SK-N-SH treated with all-trans-retinoic acid at 6 μM for 48 hours (cell line): ENCODE results near the gene KIAA1671.
A peak's percentile ranks its signal among the peaks of the same experiment; 100 is the strongest.
"Not testable (repeated sequence)": the region's sequence is repeated elsewhere in the genome, so short reads cannot be mapped to it uniquely, and the experiment has no call there.

Experiments
- ATAC-seq: fragments of 200-7000 bp; cut with Tn5 transposase; 3 replicates; pipeline ENCODE4 v1.9.1; 2020; ENCODE audit warnings: mild to moderate bottlenecking, moderate library complexity
- ARNTL ChIP-seq: fragments of 450-650 bp; formaldehyde crosslinking; IDR thresholded peaks from 2 replicates; pipeline ENCODE4 v1.5.0; 2020; ENCODE audit warnings: low read depth, mild to moderate bottlenecking, moderate library complexity, borderline replicate concordance
- BACH2 ChIP-seq: fragments of 250-450 bp; sonication (Bioruptor Pico); IDR thresholded peaks from 2 replicates; pipeline ENCODE4 v1.9.0; 2021; ENCODE audit warnings: mild to moderate bottlenecking, borderline replicate concordance
- CSDC2 ChIP-seq: fragments of 250-450 bp; sonication (Bioruptor Pico); IDR thresholded peaks from 2 replicates; pipeline ENCODE4 v1.5.0; 2020; ENCODE audit warnings: mild to moderate bottlenecking, moderate library complexity
- ESRRG ChIP-seq: fragments of 250-450 bp; sonication (Bioruptor Pico); IDR thresholded peaks from 2 replicates; pipeline ENCODE4 v1.6.1; 2021; ENCODE audit warnings: mild to moderate bottlenecking
- GLIS3 ChIP-seq: fragments of 250-450 bp; sonication (Bioruptor Pico); IDR thresholded peaks from 2 replicates; pipeline ENCODE4 v1.5.0; 2020; ENCODE audit warnings: mild to moderate bottlenecking, moderate library complexity
- ISL1 ChIP-seq: fragments of 250-450 bp; sonication (Bioruptor Pico); IDR thresholded peaks from 2 replicates; pipeline ENCODE4 v2.1.2; 2022; ENCODE audit warnings: mild to moderate bottlenecking, moderate library complexity
- OSR1 ChIP-seq: fragments of 250-450 bp; sonication (Bioruptor Pico); IDR thresholded peaks from 2 replicates; pipeline ENCODE4 v1.8.0; 2022; ENCODE audit warnings: moderate library complexity, mild to moderate bottlenecking, inconsistent platforms
- PPARA ChIP-seq: fragments of 250-450 bp; sonication (Bioruptor Pico); IDR thresholded peaks from 2 replicates; pipeline ENCODE4 v1.5.0; 2020; ENCODE audit warnings: mild to moderate bottlenecking, borderline replicate concordance
- RARB ChIP-seq: fragments of 250-450 bp; sonication (Bioruptor Pico); IDR thresholded peaks from 2 replicates; pipeline ENCODE4 v1.8.0; 2021; ENCODE audit warnings: mild to moderate bottlenecking, moderate library complexity
- SNAI2 ChIP-seq: fragments of 250-450 bp; sonication (Bioruptor Pico); IDR thresholded peaks from 2 replicates; pipeline ENCODE4 v1.5.0; 2020; ENCODE audit warnings: mild to moderate bottlenecking, moderate library complexity
- TOX ChIP-seq: fragments of 250-450 bp; sonication (Bioruptor Pico); IDR thresholded peaks from 2 replicates; pipeline ENCODE4 v1.8.0; 2021; ENCODE audit warnings: mild to moderate bottlenecking, moderate library complexity, borderline replicate concordance
- ZC3H10 ChIP-seq: fragments of 250-450 bp; sonication (Bioruptor Pico); IDR thresholded peaks from 2 replicates; pipeline ENCODE4 v1.5.1; 2021; ENCODE audit warnings: mild to moderate bottlenecking, moderate library complexity
- ZFP3 ChIP-seq: fragments of 250-450 bp; sonication (Bioruptor Pico); IDR thresholded peaks from 2 replicates; pipeline ENCODE4 v1.5.0; 2020; ENCODE audit warnings: mild to moderate bottlenecking, moderate library complexity
- ZFP30 ChIP-seq: fragments of 450-650 bp; formaldehyde crosslinking; IDR thresholded peaks from 2 replicates; pipeline ENCODE4 v1.5.0; 2022; ENCODE audit warnings: mild to moderate bottlenecking, moderate library complexity
- ZNF565 ChIP-seq: fragments of 450-650 bp; formaldehyde crosslinking; conservative IDR thresholded peaks from 2 replicates; pipeline ENCODE4 v1.5.0; 2020; ENCODE audit warnings: low read depth, mild to moderate bottlenecking, moderate library complexity
- ZNF70 ChIP-seq: fragments of 450-650 bp; formaldehyde crosslinking; IDR thresholded peaks from 2 replicates; pipeline ENCODE4 v1.5.0; 2020; ENCODE audit warnings: mild to moderate bottlenecking, moderate library complexity
- ZNF8 ChIP-seq: fragments of 450-650 bp; formaldehyde crosslinking; IDR thresholded peaks from 2 replicates; pipeline ENCODE4 v1.5.0; 2020; ENCODE audit warnings: mild to moderate bottlenecking, moderate library complexity
- TF ChIP-seq, protein P1 (sequence below): fragments of 250-450 bp; sonication (Bioruptor Pico); IDR thresholded peaks from 2 replicates; pipeline ENCODE4 v1.5.0; 2020; ENCODE audit warnings: mild to moderate bottlenecking, moderate library complexity
- TF ChIP-seq, protein P2 (sequence below): fragments of 250-450 bp; sonication (Bioruptor Pico); IDR thresholded peaks from 2 replicates; pipeline ENCODE4 v1.8.0; 2021; ENCODE audit warnings: low read depth, mild to moderate bottlenecking, moderate library complexity, borderline replicate concordance
- TF ChIP-seq, protein P3 (sequence below): fragments of 250-450 bp; sonication (Bioruptor Pico); IDR thresholded peaks from 2 replicates; pipeline ENCODE4 v1.5.1; 2020; ENCODE audit warnings: low read depth, mild to moderate bottlenecking, moderate library complexity
- TF ChIP-seq, protein P4 (sequence below): fragments of 250-450 bp; sonication (Bioruptor Pico); IDR thresholded peaks from 2 replicates; pipeline ENCODE4 v1.8.0; 2020; ENCODE audit warnings: mild to moderate bottlenecking, moderate library complexity, borderline replicate concordance

Gene KIAA1671

DNA sequence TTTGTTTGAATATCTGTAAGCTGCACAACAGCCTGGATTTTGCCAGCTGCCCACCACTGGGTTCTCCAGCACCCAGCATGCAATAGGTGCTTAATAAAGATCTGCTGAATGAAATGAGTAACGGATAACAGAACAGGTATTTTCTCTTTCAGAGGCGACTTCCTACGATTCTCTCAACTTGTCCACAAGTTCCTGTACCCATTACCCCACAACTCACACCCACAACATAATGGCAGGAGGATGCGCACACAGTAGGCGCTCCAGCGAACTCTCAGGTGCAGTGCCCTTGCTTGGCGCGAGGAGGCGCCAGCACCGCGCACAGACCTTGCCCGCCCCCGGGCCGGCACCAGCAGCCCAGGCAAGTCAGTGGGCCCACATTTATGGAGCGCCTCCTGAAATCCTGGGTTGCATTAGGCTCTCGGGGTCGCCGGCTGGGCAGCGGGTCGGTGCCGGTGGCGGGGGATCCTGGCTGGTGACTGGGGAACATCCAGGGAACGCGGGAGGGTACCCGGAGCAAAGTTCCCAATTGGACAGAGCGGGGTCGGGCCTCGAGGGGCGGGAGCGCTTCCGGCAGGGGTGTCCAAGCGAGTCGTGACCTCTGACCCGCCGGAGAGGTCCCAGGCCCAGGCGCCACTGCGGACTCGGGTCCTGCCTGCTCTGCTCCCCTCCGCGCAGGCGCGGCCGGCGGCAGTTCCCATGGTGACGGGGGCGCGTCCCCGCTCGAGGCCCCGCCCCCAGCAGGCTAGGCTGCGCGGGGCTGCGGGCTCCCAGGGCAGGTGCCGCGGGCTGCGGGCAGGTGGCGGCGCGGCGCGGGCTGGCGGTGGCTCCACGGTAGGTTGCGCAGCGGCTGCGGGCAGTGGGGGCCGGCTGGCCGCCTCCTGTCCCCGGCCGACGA, at the start of gene KIAA1671:
KIAA1671 (plus strand) TSS at position 775 of the 895 bp plus-strand sequence. CDS start 75,284 bp downstream, outside the sequence.
- ATAC-seq: peak; percentile 87
- TF ChIP-seq SNAI2 (CRISPR knock-in tag) (peak; percentile 69; the same call in 1 of the 2 replicates), BACH2 (CRISPR knock-in tag) (no peak), OSR1 (no peak)
- TF ChIP-seq, protein P1, sequence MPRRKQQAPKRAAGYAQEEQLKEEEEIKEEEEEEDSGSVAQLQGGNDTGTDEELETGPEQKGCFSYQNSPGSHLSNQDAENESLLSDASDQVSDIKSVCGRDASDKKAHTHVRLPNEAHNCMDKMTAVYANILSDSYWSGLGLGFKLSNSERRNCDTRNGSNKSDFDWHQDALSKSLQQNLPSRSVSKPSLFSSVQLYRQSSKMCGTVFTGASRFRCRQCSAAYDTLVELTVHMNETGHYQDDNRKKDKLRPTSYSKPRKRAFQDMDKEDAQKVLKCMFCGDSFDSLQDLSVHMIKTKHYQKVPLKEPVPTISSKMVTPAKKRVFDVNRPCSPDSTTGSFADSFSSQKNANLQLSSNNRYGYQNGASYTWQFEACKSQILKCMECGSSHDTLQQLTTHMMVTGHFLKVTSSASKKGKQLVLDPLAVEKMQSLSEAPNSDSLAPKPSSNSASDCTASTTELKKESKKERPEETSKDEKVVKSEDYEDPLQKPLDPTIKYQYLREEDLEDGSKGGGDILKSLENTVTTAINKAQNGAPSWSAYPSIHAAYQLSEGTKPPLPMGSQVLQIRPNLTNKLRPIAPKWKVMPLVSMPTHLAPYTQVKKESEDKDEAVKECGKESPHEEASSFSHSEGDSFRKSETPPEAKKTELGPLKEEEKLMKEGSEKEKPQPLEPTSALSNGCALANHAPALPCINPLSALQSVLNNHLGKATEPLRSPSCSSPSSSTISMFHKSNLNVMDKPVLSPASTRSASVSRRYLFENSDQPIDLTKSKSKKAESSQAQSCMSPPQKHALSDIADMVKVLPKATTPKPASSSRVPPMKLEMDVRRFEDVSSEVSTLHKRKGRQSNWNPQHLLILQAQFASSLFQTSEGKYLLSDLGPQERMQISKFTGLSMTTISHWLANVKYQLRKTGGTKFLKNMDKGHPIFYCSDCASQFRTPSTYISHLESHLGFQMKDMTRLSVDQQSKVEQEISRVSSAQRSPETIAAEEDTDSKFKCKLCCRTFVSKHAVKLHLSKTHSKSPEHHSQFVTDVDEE (CRISPR knock-in tag): no peak

DNA sequence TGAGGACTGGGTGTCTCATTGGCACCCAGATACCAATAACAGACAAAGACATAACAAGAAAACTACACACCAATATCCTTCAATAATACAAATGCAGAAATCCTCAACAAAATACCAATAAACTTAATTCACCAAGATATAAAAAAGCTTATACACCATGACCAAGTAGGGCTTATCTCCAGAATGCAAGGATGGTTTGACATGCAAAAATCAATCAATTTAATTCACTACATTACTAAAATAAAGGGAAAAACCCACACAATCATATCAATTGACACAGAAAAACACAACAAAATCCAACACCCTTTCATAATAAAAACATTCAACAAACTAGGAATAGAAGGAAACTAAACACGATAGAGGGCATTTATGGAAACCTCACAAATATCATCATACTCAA, 46.6 kb upstream of the KIAA1671 start:
- ATAC-seq: no peak
- no peak for TF ChIP-seq ZNF70
- no peak for TF ChIP-seq RARB
- TF ChIP-seq ARNTL (CRISPR knock-in tag): no peak
- TF ChIP-seq GLIS3 (CRISPR knock-in tag): no peak
- no peak for TF ChIP-seq ZC3H10
- TF ChIP-seq ZNF8 (CRISPR knock-in tag): no peak
- TF ChIP-seq ZFP3 (CRISPR knock-in tag): no peak
- no peak for TF ChIP-seq TOX (CRISPR knock-in tag)
- TF ChIP-seq ZFP30: no peak
- TF ChIP-seq, protein P2, sequence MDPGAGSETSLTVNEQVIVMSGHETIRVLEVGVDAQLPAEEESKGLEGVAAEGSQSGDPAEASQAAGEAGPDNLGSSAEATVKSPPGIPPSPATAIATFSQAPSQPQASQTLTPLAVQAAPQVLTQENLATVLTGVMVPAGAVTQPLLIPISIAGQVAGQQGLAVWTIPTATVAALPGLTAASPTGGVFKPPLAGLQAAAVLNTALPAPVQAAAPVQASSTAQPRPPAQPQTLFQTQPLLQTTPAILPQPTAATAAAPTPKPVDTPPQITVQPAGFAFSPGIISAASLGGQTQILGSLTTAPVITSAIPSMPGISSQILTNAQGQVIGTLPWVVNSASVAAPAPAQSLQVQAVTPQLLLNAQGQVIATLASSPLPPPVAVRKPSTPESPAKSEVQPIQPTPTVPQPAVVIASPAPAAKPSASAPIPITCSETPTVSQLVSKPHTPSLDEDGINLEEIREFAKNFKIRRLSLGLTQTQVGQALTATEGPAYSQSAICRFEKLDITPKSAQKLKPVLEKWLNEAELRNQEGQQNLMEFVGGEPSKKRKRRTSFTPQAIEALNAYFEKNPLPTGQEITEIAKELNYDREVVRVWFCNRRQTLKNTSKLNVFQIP: no peak
- TF ChIP-seq SNAI2 (CRISPR knock-in tag): no peak
- no peak for TF ChIP-seq ESRRG (CRISPR knock-in tag)
- no peak for TF ChIP-seq OSR1
- no peak for TF ChIP-seq ZNF565 (CRISPR knock-in tag)
- TF ChIP-seq CSDC2: no peak

DNA sequence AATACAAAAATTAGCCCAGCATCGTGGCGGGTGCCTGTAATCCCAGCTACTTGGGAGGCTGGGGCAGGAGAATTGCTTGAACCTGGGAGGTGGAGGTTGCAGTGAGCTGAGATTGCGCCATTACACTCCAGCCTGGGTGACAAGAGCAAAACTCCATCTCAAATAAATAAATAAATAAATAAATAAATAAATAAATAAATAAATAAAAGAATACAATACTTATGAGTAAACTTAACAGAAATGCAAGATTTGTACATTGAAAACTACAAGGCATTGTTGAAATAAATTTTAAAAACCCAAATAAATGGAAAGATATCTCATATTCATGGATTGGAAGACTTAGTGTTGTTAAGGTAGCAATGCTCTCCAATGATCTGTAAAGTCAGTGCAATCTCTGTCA, 45.4 kb upstream of the KIAA1671 start:
- not testable (repeated sequence) for ATAC-seq

DNA sequence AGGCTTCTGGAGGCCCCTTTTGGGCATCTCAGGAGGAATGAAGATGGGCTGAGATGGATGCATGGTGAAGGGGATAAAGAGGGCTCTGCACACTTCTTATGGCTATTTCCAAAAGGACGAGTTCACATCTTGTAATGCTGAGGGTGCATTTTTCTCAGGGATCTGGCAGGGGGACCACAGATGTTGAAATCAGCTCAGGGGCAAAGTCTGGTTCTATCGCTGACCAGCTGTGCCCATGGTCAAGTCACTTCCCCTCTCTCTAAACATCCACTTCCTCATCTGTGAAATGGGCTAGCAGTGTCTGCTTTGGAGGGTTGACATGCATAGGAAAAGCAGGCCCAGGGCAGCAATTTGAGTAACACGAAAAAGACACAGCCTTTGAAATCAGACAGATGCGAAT, 32.5 kb upstream of the KIAA1671 start:
- TF ChIP-seq, protein P2: no peak
- no peak for TF ChIP-seq ZNF70
- no peak for TF ChIP-seq ESRRG (CRISPR knock-in tag)
- TF ChIP-seq ZFP3 (CRISPR knock-in tag): no peak
- TF ChIP-seq, protein P3, sequence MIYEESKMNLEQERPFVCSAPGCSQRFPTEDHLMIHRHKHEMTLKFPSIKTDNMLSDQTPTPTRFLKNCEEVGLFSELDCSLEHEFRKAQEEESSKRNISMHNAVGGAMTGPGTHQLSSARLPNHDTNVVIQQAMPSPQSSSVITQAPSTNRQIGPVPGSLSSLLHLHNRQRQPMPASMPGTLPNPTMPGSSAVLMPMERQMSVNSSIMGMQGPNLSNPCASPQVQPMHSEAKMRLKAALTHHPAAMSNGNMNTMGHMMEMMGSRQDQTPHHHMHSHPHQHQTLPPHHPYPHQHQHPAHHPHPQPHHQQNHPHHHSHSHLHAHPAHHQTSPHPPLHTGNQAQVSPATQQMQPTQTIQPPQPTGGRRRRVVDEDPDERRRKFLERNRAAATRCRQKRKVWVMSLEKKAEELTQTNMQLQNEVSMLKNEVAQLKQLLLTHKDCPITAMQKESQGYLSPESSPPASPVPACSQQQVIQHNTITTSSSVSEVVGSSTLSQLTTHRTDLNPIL: no peak
- TF ChIP-seq OSR1: no peak
- TF ChIP-seq, protein P4, sequence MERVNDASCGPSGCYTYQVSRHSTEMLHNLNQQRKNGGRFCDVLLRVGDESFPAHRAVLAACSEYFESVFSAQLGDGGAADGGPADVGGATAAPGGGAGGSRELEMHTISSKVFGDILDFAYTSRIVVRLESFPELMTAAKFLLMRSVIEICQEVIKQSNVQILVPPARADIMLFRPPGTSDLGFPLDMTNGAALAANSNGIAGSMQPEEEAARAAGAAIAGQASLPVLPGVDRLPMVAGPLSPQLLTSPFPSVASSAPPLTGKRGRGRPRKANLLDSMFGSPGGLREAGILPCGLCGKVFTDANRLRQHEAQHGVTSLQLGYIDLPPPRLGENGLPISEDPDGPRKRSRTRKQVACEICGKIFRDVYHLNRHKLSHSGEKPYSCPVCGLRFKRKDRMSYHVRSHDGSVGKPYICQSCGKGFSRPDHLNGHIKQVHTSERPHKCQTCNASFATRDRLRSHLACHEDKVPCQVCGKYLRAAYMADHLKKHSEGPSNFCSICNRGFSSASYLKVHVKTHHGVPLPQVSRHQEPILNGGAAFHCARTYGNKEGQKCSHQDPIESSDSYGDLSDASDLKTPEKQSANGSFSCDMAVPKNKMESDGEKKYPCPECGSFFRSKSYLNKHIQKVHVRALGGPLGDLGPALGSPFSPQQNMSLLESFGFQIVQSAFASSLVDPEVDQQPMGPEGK (CRISPR knock-in tag): no peak
- TF ChIP-seq, protein P1 (CRISPR knock-in tag): no peak
- no peak for TF ChIP-seq GLIS3 (CRISPR knock-in tag)
- no peak for TF ChIP-seq PPARA (CRISPR knock-in tag)
- no peak for TF ChIP-seq ZFP30
- TF ChIP-seq TOX (CRISPR knock-in tag): no peak
- TF ChIP-seq ARNTL (CRISPR knock-in tag): no peak
- TF ChIP-seq ZC3H10: no peak
- TF ChIP-seq ISL1 (CRISPR knock-in tag): no peak
- TF ChIP-seq, all 23 proteins: peak for 0
- no peak for ATAC-seq
